Right lobe of liver (tissue), 4 donors: ENCODE measurements around the gene GABRB3.

Source experiments
- POLR2A ChIP-seq: fragments of 450-650 bp; IDR thresholded peaks from one replicate; pipeline ENCODE4 v1.6.1; 2017; ENCODE audit warnings: antibody characterized with exemption, mild to moderate bottlenecking
- TF ChIP-seq, protein P1 (sequence below), 4 donors: fragments of 200-600 bp in 3 of 4; fragments of 450-650 bp in 1 of 4; IDR thresholded peaks; one replicate each; pipeline versions ENCODE4 v1.5.1 to v1.8.0; 2016 to 2022; ENCODE audit warnings: antibody characterized with exemption in 4 of 4, mild to moderate bottlenecking in 2 of 4
- donor health status: DM: no; HTN: no; CAD: no.
- donor health status: DM: no; HTN: no; CAD: no.
- donor health status: DM: no; HTN: yes; CAD: no.

DNA sequence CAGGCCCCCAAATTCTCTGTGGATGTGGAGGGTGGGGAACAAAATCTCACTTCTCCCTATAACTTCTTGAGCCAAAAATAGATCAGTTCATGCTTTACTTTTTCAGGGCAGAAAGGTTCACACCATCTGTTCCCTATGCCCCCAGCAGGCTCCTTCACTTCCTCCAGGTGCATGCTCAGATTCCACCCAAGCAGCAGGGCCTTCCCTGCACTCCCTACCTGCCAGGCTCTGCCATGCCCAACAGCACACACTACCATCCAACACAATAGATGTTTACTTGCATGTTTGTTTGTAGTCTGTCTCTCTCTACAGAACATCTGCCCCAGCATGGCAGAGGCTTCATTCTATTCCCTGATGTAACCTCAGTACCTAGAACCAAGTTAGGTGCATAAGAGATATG lies 43.3 kb downstream of the GABRB3 start:
- no peak for TF ChIP-seq POLR2A
- TF ChIP-seq, protein P1, sequence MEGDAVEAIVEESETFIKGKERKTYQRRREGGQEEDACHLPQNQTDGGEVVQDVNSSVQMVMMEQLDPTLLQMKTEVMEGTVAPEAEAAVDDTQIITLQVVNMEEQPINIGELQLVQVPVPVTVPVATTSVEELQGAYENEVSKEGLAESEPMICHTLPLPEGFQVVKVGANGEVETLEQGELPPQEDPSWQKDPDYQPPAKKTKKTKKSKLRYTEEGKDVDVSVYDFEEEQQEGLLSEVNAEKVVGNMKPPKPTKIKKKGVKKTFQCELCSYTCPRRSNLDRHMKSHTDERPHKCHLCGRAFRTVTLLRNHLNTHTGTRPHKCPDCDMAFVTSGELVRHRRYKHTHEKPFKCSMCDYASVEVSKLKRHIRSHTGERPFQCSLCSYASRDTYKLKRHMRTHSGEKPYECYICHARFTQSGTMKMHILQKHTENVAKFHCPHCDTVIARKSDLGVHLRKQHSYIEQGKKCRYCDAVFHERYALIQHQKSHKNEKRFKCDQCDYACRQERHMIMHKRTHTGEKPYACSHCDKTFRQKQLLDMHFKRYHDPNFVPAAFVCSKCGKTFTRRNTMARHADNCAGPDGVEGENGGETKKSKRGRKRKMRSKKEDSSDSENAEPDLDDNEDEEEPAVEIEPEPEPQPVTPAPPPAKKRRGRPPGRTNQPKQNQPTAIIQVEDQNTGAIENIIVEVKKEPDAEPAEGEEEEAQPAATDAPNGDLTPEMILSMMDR (IDR thresholded peaks at IDR 0.05) = no peak
